CD4-positive, CD25-positive, alpha-beta regulatory T cell (primary cell): Measurements from ENCODE around the gene KPNA1. TPM values are rescaled to one million over a fixed set of nuclear protein-coding genes. Genes with fewer than 3 reads are reported as not detected.

Experiments used
- ATAC-seq, 2 donors: fragments of 150-1000 bp; cut with Tn5 transposase; one replicate each; pipeline ENCODE4 v1.10.0; 2021; ENCODE audit warnings: low read depth in 2 of 2, moderate number of reproducible peaks in 2 of 2, moderate library complexity in 1 of 2
- DNase-seq, 3 donors: peaks; one replicate each; pipeline versions ENCODE4 v3.0.0 to v3.0.0-alpha.2; 2012 to 2022; ENCODE audit warnings: mixed read lengths in 1 of 3
- H3K27ac ChIP-seq: one replicate; pipeline ENCODE4 v1.7.0; 2013; ENCODE audit warnings: mild to moderate bottlenecking, low read length; ENCODE audit not compliant: insufficient read depth, poor library complexity, severe bottlenecking
- H3K27me3 ChIP-seq: one replicate; pipeline ENCODE4 v1.7.0; 2013; ENCODE audit warnings: low read length; ENCODE audit not compliant: control insufficient read depth, insufficient read depth
- H3K36me3 ChIP-seq: one replicate; pipeline ENCODE4 v1.7.0; 2013; ENCODE audit warnings: mild to moderate bottlenecking, low read length, moderate library complexity; ENCODE audit not compliant: control insufficient read depth, insufficient read depth
- H3K4me1 ChIP-seq: 2 replicates; pipeline ENCODE4 v1.7.0; 2013; ENCODE audit warnings: mild to moderate bottlenecking, low read length; ENCODE audit not compliant: insufficient read depth, control insufficient read depth, poor library complexity, severe bottlenecking
- H3K4me3 ChIP-seq: one replicate; pipeline ENCODE4 v1.7.0; 2013; ENCODE audit warnings: low read depth, mild to moderate bottlenecking, low read length, moderate library complexity
- H3K9me3 ChIP-seq, 2 experiments: 1 replicate in 1 of 2; 2 replicates in 1 of 2; pipeline ENCODE4 v1.7.0; 2013; ENCODE audit warnings: low read length in 2 of 2, mild to moderate bottlenecking in 1 of 2, moderate library complexity in 1 of 2; ENCODE audit not compliant: control insufficient read depth in 2 of 2
- H3K27ac Mint-ChIP-seq, 3 donors: one replicate each; pipeline ENCODE4 v1.8.0; 2020 to 2022; ENCODE audit warnings: mild to moderate bottlenecking in 3 of 3, mixed read lengths in 3 of 3, moderate library complexity in 2 of 3
- H3K27me3 Mint-ChIP-seq: one replicate; pipeline ENCODE4 v1.8.0; 2022; ENCODE audit warnings: mild to moderate bottlenecking, mixed read lengths
- H3K36me3 Mint-ChIP-seq: one replicate; pipeline ENCODE4 v1.8.0; 2020; ENCODE audit warnings: mixed read lengths
- H3K4me1 Mint-ChIP-seq, 4 donors: one replicate each; pipeline ENCODE4 v1.8.0; 2020 to 2022; ENCODE audit warnings: mixed read lengths in 4 of 4, mild to moderate bottlenecking in 1 of 4
- H3K4me3 Mint-ChIP-seq, 4 donors: one replicate each; pipeline ENCODE4 v1.8.0; 2020 to 2022; ENCODE audit warnings: mild to moderate bottlenecking in 4 of 4, mixed read lengths in 4 of 4, moderate library complexity in 3 of 4
- H3K9me3 Mint-ChIP-seq, 7 donors: one replicate each; pipeline ENCODE4 v1.8.0; 2020 to 2022; ENCODE audit warnings: mixed read lengths in 7 of 7, mild to moderate bottlenecking in 3 of 7, moderate library complexity in 2 of 7
- polyA plus RNA-seq, 4 donors: library from polyadenylated mRNA; unstranded; fragments of 300-500 nt; fragmentation: Illumina TruSeq; gene quantifications; one replicate each; pipeline ENCODE4 v1.2.3, GENCODE V29; 2021
- total RNA-seq: library from RNA; stranded (reverse); gene quantifications from one replicate; pipeline ENCODE4 v1.2.3, GENCODE V29; 2022

Gene KPNA1
- total and polyA plus RNA-seq, 5 donors from 2014 or later = 41.4 to 57.8 (median 45.1) TPM

DNA sequence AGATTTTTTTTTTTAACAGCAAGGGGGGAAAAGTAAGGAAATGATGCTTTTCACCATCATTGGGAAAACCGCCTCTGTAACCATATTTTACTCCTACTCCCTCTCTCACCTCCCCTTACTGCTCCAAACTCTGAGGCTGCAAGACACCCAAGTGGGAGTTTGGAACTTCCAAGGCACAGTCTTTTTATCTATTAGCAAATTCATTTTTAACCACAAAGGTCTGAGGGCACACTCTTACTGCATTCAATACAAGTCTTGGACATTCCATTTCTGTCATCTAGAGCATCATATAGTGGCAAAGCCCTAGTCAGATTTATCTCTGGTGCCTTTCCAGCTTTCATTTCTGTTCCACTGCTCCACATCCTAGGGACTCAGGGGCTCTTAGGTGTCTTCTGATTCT is 117.5 kb downstream of the KPNA1 start:
- no peak overlapping the region for H3K4me3 Mint-ChIP-seq
- Histone ChIP-seq H3K27ac (no peak overlapping the region), H3K36me3 (no peaks in the 10 kb centered on the region), H3K27me3 (no peaks in the 10 kb centered on the region), H3K9me3 (no peaks in the 10 kb centered on the region), H3K4me1 (no peaks in the 10 kb centered on the region), H3K4me3 (no peak overlapping the region)
- no peaks in the 10 kb centered on the region for H3K9me3 Mint-ChIP-seq
- peak overlapping the region in 1 of 3 donors; percentile 60 for H3K27ac Mint-ChIP-seq
- no peaks in the 10 kb centered on the region for H3K27me3 Mint-ChIP-seq
- no peak for ATAC-seq
- DNase-seq = no peak
- peaks cover 12% of the 10 kb centered on the region for H3K36me3 Mint-ChIP-seq
- peaks cover 5 to 10% (median 8%) of the 10 kb centered on the region in 4 donors for H3K4me1 Mint-ChIP-seq

DNA sequence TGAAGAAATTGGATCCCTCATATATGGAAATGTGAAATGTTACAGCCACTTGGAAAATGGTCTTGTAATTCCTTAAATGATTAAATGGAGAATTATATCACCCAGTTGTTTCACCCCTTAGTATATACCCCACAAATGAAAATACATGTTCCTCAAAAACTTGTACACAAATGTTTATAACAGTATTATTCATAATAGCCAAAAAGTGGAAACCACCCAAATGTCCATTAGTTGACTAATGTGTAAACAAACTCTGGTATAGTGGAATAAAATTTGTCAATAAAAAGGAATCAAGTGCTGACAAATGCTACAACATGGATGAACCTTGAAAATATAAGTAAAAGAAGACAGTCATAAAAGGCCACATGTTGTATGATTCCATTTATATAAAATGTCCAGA is 118.2 kb downstream of the KPNA1 start:
- H3K4me3 ChIP-seq = no peak overlapping the region
- no peaks in the 10 kb centered on the region for H3K9me3 ChIP-seq
- H3K27me3 ChIP-seq = no peaks in the 10 kb centered on the region
- Mint-ChIP-seq H3K9me3 (no peaks in the 10 kb centered on the region), H3K27me3 (no peaks in the 10 kb centered on the region), H3K4me3 (no peak overlapping the region), H3K27ac (no peak overlapping the region), H3K4me1 (peaks cover 6 to 10% (median 9%) of the 10 kb centered on the region in 4 donors), H3K36me3 (peaks cover 12% of the 10 kb centered on the region)
- no peaks in the 10 kb centered on the region for H3K36me3 ChIP-seq
- DNase-seq = no peak
- no peaks in the 10 kb centered on the region for H3K4me1 ChIP-seq
- ATAC-seq = no peak
- no peak overlapping the region for H3K27ac ChIP-seq

DNA sequence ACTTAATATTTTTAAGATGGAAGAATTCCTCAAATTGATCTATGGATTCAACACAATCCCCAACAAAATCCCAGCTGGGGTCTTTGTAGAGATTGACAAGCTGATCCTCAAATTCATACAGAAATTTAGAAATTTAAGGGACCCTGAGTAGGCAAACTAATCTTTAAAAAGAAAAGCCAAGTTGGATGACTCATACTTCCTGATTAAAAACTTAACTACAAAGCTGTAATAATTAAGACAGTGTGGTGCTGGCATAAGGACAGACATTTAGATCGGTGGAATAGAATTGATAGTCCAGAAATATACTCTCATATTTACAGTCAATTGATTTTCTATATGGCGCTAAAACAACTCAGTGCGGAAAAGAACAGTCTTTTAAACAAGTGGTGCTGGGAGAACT is 119.2 kb downstream of the KPNA1 start:
- Histone ChIP-seq H3K9me3 (no peaks in the 10 kb centered on the region), H3K36me3 (no peaks in the 10 kb centered on the region), H3K27me3 (no peaks in the 10 kb centered on the region), H3K4me1 (no peaks in the 10 kb centered on the region), H3K4me3 (no peak overlapping the region), H3K27ac (no peak overlapping the region)
- H3K27me3 Mint-ChIP-seq = no peaks in the 10 kb centered on the region
- H3K27ac Mint-ChIP-seq = no peak overlapping the region
- DNase-seq (no peak), ATAC-seq (no peak)
- H3K4me1 Mint-ChIP-seq = peaks cover 6 to 10% (median 9%) of the 10 kb centered on the region in 4 donors
- peaks cover 9% of the 10 kb centered on the region for H3K36me3 Mint-ChIP-seq
- H3K9me3 Mint-ChIP-seq = no peaks in the 10 kb centered on the region
- no peak overlapping the region for H3K4me3 Mint-ChIP-seq

DNA sequence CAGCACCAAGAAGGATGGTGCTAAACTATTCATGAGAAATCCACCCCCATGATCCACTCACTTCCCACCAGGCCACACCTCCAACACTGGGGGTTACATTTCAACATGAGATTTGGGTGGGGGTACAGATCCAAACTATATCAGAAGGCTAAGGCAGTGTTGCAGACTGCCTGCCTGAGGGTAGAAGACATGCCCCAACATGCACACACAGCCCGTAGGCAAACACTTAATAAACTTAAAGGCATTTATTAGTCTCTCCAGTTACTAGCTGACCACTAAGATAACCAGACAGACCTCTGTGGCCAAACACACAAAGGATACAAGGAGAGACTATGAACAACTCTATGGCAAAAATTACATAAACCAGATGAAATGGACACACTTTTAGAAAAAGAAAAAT is 120.6 kb downstream of the KPNA1 start:
- ATAC-seq (no peak), DNase-seq (no peak)
- no peaks in the 10 kb centered on the region for H3K27me3 ChIP-seq
- no peaks in the 10 kb centered on the region for H3K9me3 ChIP-seq
- H3K4me3 Mint-ChIP-seq = no peak overlapping the region
- no peaks in the 10 kb centered on the region for H3K27me3 Mint-ChIP-seq
- H3K27ac Mint-ChIP-seq = no peak overlapping the region
- H3K36me3 Mint-ChIP-seq = peaks cover 9% of the 10 kb centered on the region
- no peak overlapping the region for H3K27ac ChIP-seq
- H3K4me1 ChIP-seq = no peaks in the 10 kb centered on the region
- no peaks in the 10 kb centered on the region for H3K9me3 Mint-ChIP-seq
- H3K4me1 Mint-ChIP-seq = peaks cover 6 to 10% (median 9%) of the 10 kb centered on the region in 4 donors
- no peaks in the 10 kb centered on the region for H3K36me3 ChIP-seq
- no peak overlapping the region for H3K4me3 ChIP-seq

DNA sequence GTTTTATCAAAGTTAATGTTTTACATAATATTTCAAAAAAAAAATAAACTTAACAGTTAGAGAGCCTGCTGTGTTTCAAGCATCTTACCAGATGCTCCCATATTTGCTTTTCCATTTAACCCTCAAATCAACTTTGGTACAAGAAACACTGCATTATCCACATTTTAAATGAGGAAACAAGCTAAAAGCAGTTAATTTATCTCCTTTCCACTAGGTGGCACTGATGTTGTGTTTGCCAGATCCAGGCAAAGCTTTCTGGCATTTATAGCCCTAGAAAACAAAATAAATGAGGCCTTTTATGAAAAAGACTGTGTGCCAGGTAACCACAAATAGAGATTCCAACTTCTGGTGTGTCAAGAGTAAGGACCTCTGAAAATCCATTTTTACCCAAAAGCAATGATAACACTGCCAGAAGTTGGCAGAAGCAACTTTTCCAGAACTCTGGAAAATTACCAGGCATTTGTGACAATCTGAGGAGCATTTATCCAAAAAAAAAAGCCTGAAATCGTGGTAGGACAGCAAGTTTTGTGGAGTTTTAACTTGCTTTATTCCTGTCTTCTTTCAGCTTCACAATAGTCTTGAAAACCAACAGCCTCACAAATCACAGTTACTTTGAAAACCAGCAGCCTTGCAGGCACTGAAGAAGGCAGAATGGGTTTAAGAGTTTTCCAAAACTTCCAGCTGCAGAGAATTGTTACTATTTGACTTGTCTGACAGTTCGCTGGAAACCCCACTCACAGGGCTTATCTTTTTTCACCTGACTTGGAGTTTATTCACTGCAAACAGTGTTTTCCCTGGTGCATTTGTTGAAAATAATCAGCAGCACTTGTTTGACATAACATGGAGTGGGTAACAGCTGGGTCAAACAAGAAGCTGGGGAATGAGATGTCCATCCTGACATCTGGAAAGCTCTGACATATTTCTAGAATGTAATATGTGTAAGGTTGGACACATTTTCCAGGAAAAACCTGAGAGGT is 121.6 kb downstream of the KPNA1 start:
- H3K4me1 Mint-ChIP-seq = peaks cover 10 to 14% (median 11%) of the 10 kb centered on the region in 4 donors
- H3K4me3 ChIP-seq = no peak overlapping the region
- H3K4me1 ChIP-seq = no peaks in the 10 kb centered on the region
- H3K9me3 ChIP-seq = no peaks in the 10 kb centered on the region
- H3K4me3 Mint-ChIP-seq = no peak overlapping the region
- no peaks in the 10 kb centered on the region for H3K27me3 Mint-ChIP-seq
- peak overlapping the region in 1 of 3 donors; percentile 12 for H3K27ac Mint-ChIP-seq
- ATAC-seq = no peak
- H3K36me3 Mint-ChIP-seq = peaks cover 10% of the 10 kb centered on the region
- H3K9me3 Mint-ChIP-seq = no peaks in the 10 kb centered on the region
- H3K27ac ChIP-seq = no peak overlapping the region
- H3K36me3 ChIP-seq = no peaks in the 10 kb centered on the region
- no peaks in the 10 kb centered on the region for H3K27me3 ChIP-seq
- DNase-seq = peak; percentile 11 to 71 (median 61)

DNA sequence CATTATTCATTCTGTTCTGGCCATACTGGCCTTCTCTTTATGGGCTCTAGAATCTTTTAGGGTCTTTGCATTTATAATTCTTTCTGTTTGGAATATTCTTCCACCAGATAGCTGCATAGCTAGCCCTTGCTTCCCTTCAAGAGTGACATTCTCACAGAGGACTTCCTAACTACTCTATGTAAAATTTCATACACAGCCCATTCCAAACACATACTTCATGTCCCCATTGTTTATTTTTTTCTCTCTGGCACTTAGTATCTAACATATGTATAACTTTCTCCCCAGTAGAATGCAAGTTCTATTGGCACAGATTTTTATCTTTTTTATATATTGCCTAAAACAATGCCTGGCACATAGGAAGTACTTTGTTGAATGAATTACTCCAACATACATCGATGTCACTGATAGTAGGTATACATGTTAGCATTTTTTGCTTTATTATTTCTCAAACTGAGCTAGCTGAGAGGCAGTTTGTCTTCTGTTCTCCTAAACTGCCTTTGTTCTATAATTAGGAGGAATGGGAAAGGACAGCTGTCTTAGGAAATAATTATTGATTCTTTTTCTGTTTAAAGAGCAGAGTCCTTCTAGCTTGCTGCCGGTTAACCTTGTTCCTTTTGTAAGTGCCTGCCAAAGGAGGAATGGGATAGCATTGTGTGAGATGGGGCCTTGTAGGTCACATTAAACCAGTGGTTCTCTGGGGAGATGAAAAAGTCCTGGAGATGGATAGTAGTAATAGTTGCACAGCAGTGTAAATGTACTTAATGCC is 122.9 kb downstream of the KPNA1 start:
- DNase-seq (no peak), ATAC-seq (no peak)
- H3K4me1 ChIP-seq = no peaks in the 10 kb centered on the region
- H3K36me3 Mint-ChIP-seq = peaks cover 14% of the 10 kb centered on the region
- H3K27ac Mint-ChIP-seq = peak overlapping the region in 1 of 3 donors; percentile 9
- peaks cover 16 to 21% (median 18%) of the 10 kb centered on the region in 4 donors for H3K4me1 Mint-ChIP-seq
- H3K9me3 ChIP-seq = no peaks in the 10 kb centered on the region
- H3K27me3 ChIP-seq = no peaks in the 10 kb centered on the region
- H3K4me3 Mint-ChIP-seq = no peak overlapping the region
- H3K4me3 ChIP-seq = no peak overlapping the region
- H3K36me3 ChIP-seq = peaks cover 3% of the 10 kb centered on the region
- no peak overlapping the region for H3K27ac ChIP-seq
- H3K9me3 Mint-ChIP-seq = no peaks in the 10 kb centered on the region
- H3K27me3 Mint-ChIP-seq = no peaks in the 10 kb centered on the region

DNA sequence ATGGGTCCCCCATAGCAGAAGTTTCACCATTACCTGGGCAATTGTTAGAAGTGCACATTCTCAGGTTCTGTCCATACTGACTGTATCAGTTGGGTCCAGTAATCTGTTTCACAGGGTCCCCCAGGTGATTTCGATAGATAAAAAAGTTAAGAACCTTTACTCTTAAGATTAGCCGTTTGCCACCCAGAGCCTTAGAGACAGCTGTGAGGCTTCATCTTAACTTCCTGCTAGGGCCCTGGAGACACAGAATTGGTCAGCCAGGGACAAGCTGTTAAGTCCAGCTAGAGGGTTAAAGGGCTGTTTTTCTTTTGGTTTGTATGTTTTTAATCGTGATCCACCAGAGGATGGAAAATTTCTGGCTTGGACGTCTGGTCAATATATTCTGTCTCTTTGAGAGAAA is 124.1 kb downstream of the KPNA1 start:
- H3K27me3 ChIP-seq = no peaks in the 10 kb centered on the region
- Mint-ChIP-seq H3K27me3 (no peaks in the 10 kb centered on the region), H3K4me1 (peaks cover 19 to 25% (median 21%) of the 10 kb centered on the region in 4 donors)

More for the DNA sequence above, 124.1 kb downstream of the KPNA1 start:
- DNase-seq (no peak), ATAC-seq (no peak)
- Mint-ChIP-seq H3K4me3 (no peak overlapping the region), H3K36me3 (peaks cover 9% of the 10 kb centered on the region), H3K9me3 (no peaks in the 10 kb centered on the region), H3K27ac (no peak overlapping the region)
- Histone ChIP-seq H3K36me3 (peaks cover 3% of the 10 kb centered on the region), H3K27ac (no peak overlapping the region), H3K9me3 (no peaks in the 10 kb centered on the region), H3K4me1 (no peaks in the 10 kb centered on the region), H3K4me3 (no peak overlapping the region)
